Activated naive CD8-positive, alpha-beta T cell treated with anti-CD3 and anti-CD28 coated beads, Interleukin-2, amount 50 U/mL, for 24 hours (primary cell): Measurements from ENCODE around the gene KMT2B.
"Not testable (repeated sequence)": the region's sequence is repeated elsewhere in the genome, so short reads cannot be mapped to it uniquely, and the experiment has no call there.

Experiments used
- ATAC-seq: fragments of 150-1000 bp; cut with Tn5 transposase; one replicate; pipeline ENCODE4 v1.10.0; 2021
- DNase-seq: peaks from one replicate; pipeline ENCODE4 v3.0.0; 2021
- H3K27ac Mint-ChIP-seq: one replicate; pipeline ENCODE4 v1.8.0; 2021; ENCODE audit warnings: mild to moderate bottlenecking, mixed read lengths
- H3K27me3 Mint-ChIP-seq: one replicate; pipeline ENCODE4 v1.8.0; 2021; ENCODE audit warnings: mixed read lengths
- H3K36me3 Mint-ChIP-seq: one replicate; pipeline ENCODE4 v1.8.0; 2021; ENCODE audit warnings: low read depth, mixed read lengths
- H3K4me1 Mint-ChIP-seq: one replicate; pipeline ENCODE4 v1.8.0; 2021; ENCODE audit warnings: mixed read lengths
- H3K4me3 Mint-ChIP-seq: one replicate; pipeline ENCODE4 v1.8.0; 2021; ENCODE audit warnings: mild to moderate bottlenecking, moderate library complexity, mixed read lengths
- H3K9me3 Mint-ChIP-seq: one replicate; pipeline ENCODE4 v1.8.0; 2021; ENCODE audit warnings: mixed read lengths

The KMT2B gene

GRCh38 chr19:35717665-35718344 is at the start of gene KMT2B:
Gene KMT2B (plus strand): TSS chr19:35718003. CDS start chr19:35718019, 16 bp downstream.
- Mint-ChIP-seq H3K4me3 (peak within 1 kb of the TSS; percentile 98), H3K4me1 (peaks cover 30% of the 10 kb centered on the region), H3K9me3 (no peaks in the 10 kb centered on the region)

GRCh38 chr19:35669566-35669965 is 48.2 kb upstream of the KMT2B start:
- H3K9me3 Mint-ChIP-seq = no peaks in the 10 kb centered on the region
- ATAC-seq = no peak
- no peak overlapping the region for H3K27ac Mint-ChIP-seq
- H3K4me3 Mint-ChIP-seq = no peak overlapping the region
- DNase-seq = no peak
- peaks cover 30% of the 10 kb centered on the region for H3K27me3 Mint-ChIP-seq
- no peaks in the 10 kb centered on the region for H3K36me3 Mint-ChIP-seq
- peaks cover 8% of the 10 kb centered on the region for H3K4me1 Mint-ChIP-seq

More at GRCh38 chr19:35717665-35718344, at the start of gene KMT2B:
- ATAC-seq (peak; percentile 47), DNase-seq (peak; percentile 94)
- Mint-ChIP-seq H3K27me3 (no peaks in the 10 kb centered on the region), H3K36me3 (peaks cover 62% of the 10 kb centered on the region), H3K27ac (peak within 1 kb of the TSS; percentile 100)

- no peak for DNase-seq
- Mint-ChIP-seq H3K9me3 (no peaks in the 10 kb centered on the region), H3K4me1 (peaks cover 8% of the 10 kb centered on the region), H3K4me3 (no peak overlapping the region), H3K27ac (no peak overlapping the region), H3K36me3 (no peaks in the 10 kb centered on the region), H3K27me3 (peaks cover 30% of the 10 kb centered on the region)
- ATAC-seq = no peak
Observed at GRCh38 chr19:35669974-35670373, 47.8 kb upstream of the KMT2B start.

GRCh38 chr19:35670686-35671085 is 47.1 kb upstream of the KMT2B start:
- Mint-ChIP-seq H3K4me1 (peaks cover 8% of the 10 kb centered on the region), H3K36me3 (no peaks in the 10 kb centered on the region), H3K9me3 (no peaks in the 10 kb centered on the region), H3K4me3 (no peak overlapping the region), H3K27ac (no peak overlapping the region), H3K27me3 (peaks cover 31% of the 10 kb centered on the region)
- DNase-seq (no peak), ATAC-seq (no peak)

- H3K36me3 Mint-ChIP-seq = no peaks in the 10 kb centered on the region
- DNase-seq = no peak
- peaks cover 34% of the 10 kb centered on the region for H3K27me3 Mint-ChIP-seq
- no peak overlapping the region for H3K27ac Mint-ChIP-seq
- H3K9me3 Mint-ChIP-seq = no peaks in the 10 kb centered on the region
- no peak overlapping the region for H3K4me3 Mint-ChIP-seq
- H3K4me1 Mint-ChIP-seq = peaks cover 8% of the 10 kb centered on the region
- no peak for ATAC-seq
Observed at GRCh38 chr19:35671818-35672217, 46.0 kb upstream of the KMT2B start.

GRCh38 chr19:35673121-35673804 is 44.5 kb upstream of the KMT2B start:
- peak; percentile 59 for DNase-seq
- peaks cover 36% of the 10 kb centered on the region for H3K27me3 Mint-ChIP-seq
- H3K9me3 Mint-ChIP-seq = no peaks in the 10 kb centered on the region
- H3K27ac Mint-ChIP-seq = no peak overlapping the region
- peaks cover 8% of the 10 kb centered on the region for H3K4me1 Mint-ChIP-seq
- no peaks in the 10 kb centered on the region for H3K36me3 Mint-ChIP-seq
- peak overlapping the region; percentile 74 for H3K4me3 Mint-ChIP-seq
- peak; percentile 94 for ATAC-seq

- H3K36me3 Mint-ChIP-seq = no peaks in the 10 kb centered on the region
- peaks cover 28% of the 10 kb centered on the region for H3K27me3 Mint-ChIP-seq
- H3K9me3 Mint-ChIP-seq = no peaks in the 10 kb centered on the region
- no peak for DNase-seq
- H3K4me1 Mint-ChIP-seq = peaks cover 8% of the 10 kb centered on the region
- no peak overlapping the region for H3K27ac Mint-ChIP-seq
- ATAC-seq = no peak
- no peak overlapping the region for H3K4me3 Mint-ChIP-seq
Observed at GRCh38 chr19:35675589-35676140, 42.1 kb upstream of the KMT2B start.

- Mint-ChIP-seq H3K4me3 (no peak overlapping the region), H3K27me3 (no peaks in the 10 kb centered on the region), H3K27ac (no peak overlapping the region), H3K4me1 (peaks cover 6% of the 10 kb centered on the region), H3K9me3 (no peaks in the 10 kb centered on the region), H3K36me3 (no peaks in the 10 kb centered on the region)
- DNase-seq = no peak
- no peak for ATAC-seq
Observed at GRCh38 chr19:35689836-35690235, 28.0 kb upstream of the KMT2B start.

- not testable (repeated sequence) for ATAC-seq, H3K4me3 Mint-ChIP-seq, H3K4me1 Mint-ChIP-seq, H3K9me3 Mint-ChIP-seq, H3K27me3 Mint-ChIP-seq, H3K36me3 Mint-ChIP-seq, H3K27ac Mint-ChIP-seq, DNase-seq
Observed at GRCh38 chr19:35691106-35691505, 26.7 kb upstream of the KMT2B start.

- Mint-ChIP-seq H3K4me3 (no peak overlapping the region), H3K9me3 (no peaks in the 10 kb centered on the region), H3K4me1 (peaks cover 15% of the 10 kb centered on the region), H3K27me3 (no peaks in the 10 kb centered on the region), H3K36me3 (no peaks in the 10 kb centered on the region), H3K27ac (no peak overlapping the region)
- no peak for ATAC-seq
- DNase-seq = no peak
Observed at GRCh38 chr19:35692010-35692409, 25.8 kb upstream of the KMT2B start.

GRCh38 chr19:35693422-35693821 is 24.4 kb upstream of the KMT2B start:
- H3K36me3 Mint-ChIP-seq = no peaks in the 10 kb centered on the region
- no peaks in the 10 kb centered on the region for H3K9me3 Mint-ChIP-seq
- DNase-seq (no peak), ATAC-seq (peak; percentile 3)
- H3K27me3 Mint-ChIP-seq = no peaks in the 10 kb centered on the region
- H3K27ac Mint-ChIP-seq = no peak overlapping the region
- no peak overlapping the region for H3K4me3 Mint-ChIP-seq
- peaks cover 25% of the 10 kb centered on the region for H3K4me1 Mint-ChIP-seq

GRCh38 chr19:35693835-35694599 is 23.8 kb upstream of the KMT2B start:
- H3K27ac Mint-ChIP-seq = peak overlapping the region; percentile 62
- no peaks in the 10 kb centered on the region for H3K9me3 Mint-ChIP-seq
- H3K4me1 Mint-ChIP-seq = peaks cover 25% of the 10 kb centered on the region
- H3K27me3 Mint-ChIP-seq = no peaks in the 10 kb centered on the region
- no peak overlapping the region for H3K4me3 Mint-ChIP-seq
- DNase-seq (peak; percentile 91), ATAC-seq (peak; percentile 99)
- H3K36me3 Mint-ChIP-seq = no peaks in the 10 kb centered on the region

- ATAC-seq (no peak), DNase-seq (no peak)
- no peaks in the 10 kb centered on the region for H3K27me3 Mint-ChIP-seq
- peak overlapping the region; percentile 67 for H3K27ac Mint-ChIP-seq
- no peak overlapping the region for H3K4me3 Mint-ChIP-seq
- peaks cover 32% of the 10 kb centered on the region for H3K4me1 Mint-ChIP-seq
- H3K36me3 Mint-ChIP-seq = no peaks in the 10 kb centered on the region
- H3K9me3 Mint-ChIP-seq = no peaks in the 10 kb centered on the region
Observed at GRCh38 chr19:35695895-35696422, 21.8 kb upstream of the KMT2B start.

- ATAC-seq = peak; percentile 48
- no peak overlapping the region for H3K27ac Mint-ChIP-seq
- peaks cover 33% of the 10 kb centered on the region for H3K4me1 Mint-ChIP-seq
- no peaks in the 10 kb centered on the region for H3K36me3 Mint-ChIP-seq
- DNase-seq = no peak
- H3K4me3 Mint-ChIP-seq = no peak overlapping the region
- H3K9me3 Mint-ChIP-seq = no peaks in the 10 kb centered on the region
- no peaks in the 10 kb centered on the region for H3K27me3 Mint-ChIP-seq
Observed at GRCh38 chr19:35696835-35697234, 21.0 kb upstream of the KMT2B start.
